ENCODE results near the gene LYST.
A peak's percentile ranks its signal among the peaks of the same experiment; 100 is the strongest.
"Not testable (repeated sequence)": the region's sequence is repeated elsewhere in the genome, so short reads cannot be mapped to it uniquely, and the experiment has no call there.

The LYST gene

GRCh38 chr1:235650341-235651169 lies 216.2 kb downstream of the LYST start:
- DNase-seq, result no peak

GRCh38 chr1:235649368-235650163 lies 217.1 kb downstream of the LYST start, which contains the start of gene GNG4:
Gene GNG4 (minus strand): TSS chr1:235649784. CDS start chr1:235583838, 65,946 bp downstream.
- peak; percentile 29 for DNase-seq

GRCh38 chr1:235648954-235649367 lies 217.7 kb downstream of the LYST start:
- DNase-seq, result peak; percentile 58

GRCh38 chr1:235648407-235648907 lies 218.2 kb downstream of the LYST start:
- DNase-seq, result no peak

GRCh38 chr1:235647537-235647936 lies 219.2 kb downstream of the LYST start:
- DNase-seq, result not testable (repeated sequence)

GRCh38 chr1:235646463-235646862 lies 220.2 kb downstream of the LYST start:
- DNase-seq, result no peak

GRCh38 chr1:235644693-235645305 lies 221.9 kb downstream of the LYST start:
- no peak for DNase-seq

- DNase-seq, result no peak
Measured at GRCh38 chr1:235643837-235644692, 222.6 kb downstream of the LYST start.

GRCh38 chr1:235642943-235643371 lies 223.7 kb downstream of the LYST start:
- DNase-seq, result no peak

- peak; percentile 51 for DNase-seq
Measured at GRCh38 chr1:235642011-235642942, 224.4 kb downstream of the LYST start.

GRCh38 chr1:235640580-235640979 lies 226.1 kb downstream of the LYST start:
- no peak for DNase-seq

GRCh38 chr1:235639226-235640205 lies 227.2 kb downstream of the LYST start:
- no peak for DNase-seq

GRCh38 chr1:235638612-235639011 lies 228.1 kb downstream of the LYST start:
- DNase-seq, result not testable (repeated sequence)

GRCh38 chr1:235637756-235638534 lies 228.8 kb downstream of the LYST start:
- no peak for DNase-seq

- no peak for DNase-seq
Measured at GRCh38 chr1:235635938-235636662, 230.6 kb downstream of the LYST start.

- DNase-seq, result no peak
Measured at GRCh38 chr1:235632506-235633401, 234.0 kb downstream of the LYST start.

GRCh38 chr1:235631816-235632215 lies 234.9 kb downstream of the LYST start:
- DNase-seq, result no peak
